ENCODE results near the gene PCDHGA7. TPM values are rescaled to one million over a fixed set of nuclear protein-coding genes. Genes with fewer than 3 reads are reported as not detected.

The PCDHGA7 gene
- total RNA-seq: 9.0 and 10.6 TPM in 2 replicates

GRCh38 chr5:141382469-141383294 lies at the start of gene PCDHGA7:
TSS of gene PCDHGA7 (plus strand) at chr5:141382742. CDS start at chr5:141382900, 158 bp downstream.

GRCh38 chr5:141338538-141339306 lies 43.8 kb upstream of the PCDHGA7 start, which contains the start of gene PCDHGA2:
TSS of gene PCDHGA2 (plus strand) at chr5:141338760.

GRCh38 chr5:141343242-141343952 lies 39.1 kb upstream of the PCDHGA7 start, which contains the start of gene PCDHGA3:
TSS of gene PCDHGA3 (plus strand) at chr5:141343829. CDS start at chr5:141344034, 205 bp downstream.

GRCh38 chr5:141349917-141350619 lies 32.5 kb upstream of the PCDHGA7 start, which contains the start of gene PCDHGB1:
TSS of gene PCDHGB1 (plus strand) at chr5:141350099. CDS start at chr5:141350261, 162 bp downstream.

GRCh38 chr5:141354900-141355469 lies 27.6 kb upstream of the PCDHGA7 start, which contains the start of gene PCDHGA4:
TSS of gene PCDHGA4 (plus strand) at chr5:141355021. CDS start at chr5:141355108, 87 bp downstream.

GRCh38 chr5:141359790-141360426 lies 22.6 kb upstream of the PCDHGA7 start, which contains the start of gene PCDHGB2:
TSS of gene PCDHGB2 (plus strand) at chr5:141359994. CDS start at chr5:141360136, 142 bp downstream.

GRCh38 chr5:141363952-141364660 lies 18.4 kb upstream of the PCDHGA7 start, which contains the start of gene PCDHGA5:
TSS of gene PCDHGA5 (plus strand) at chr5:141364162. CDS start at chr5:141364331, 169 bp downstream.

GRCh38 chr5:141369994-141370848 lies 12.3 kb upstream of the PCDHGA7 start, which contains the start of gene PCDHGB3:
TSS of gene PCDHGB3 (plus strand) at chr5:141370242. CDS start at chr5:141370395, 153 bp downstream.

GRCh38 chr5:141373673-141374317 lies 8.7 kb upstream of the PCDHGA7 start, which contains the start of gene PCDHGA6:
TSS of gene PCDHGA6 (plus strand) at chr5:141373891. CDS start at chr5:141374084, 193 bp downstream.

GRCh38 chr5:141387557-141388311 lies 5.2 kb downstream of the PCDHGA7 start, which contains the start of gene PCDHGB4:
TSS of gene PCDHGB4 (plus strand) at chr5:141387698. CDS start at chr5:141387885, 187 bp downstream.

GRCh38 chr5:141392429-141393198 lies 10.1 kb downstream of the PCDHGA7 start, which contains the start of gene PCDHGA8:
TSS of gene PCDHGA8 (plus strand) at chr5:141392633. CDS start at chr5:141392814, 181 bp downstream.

GRCh38 chr5:141397756-141398551 lies 15.4 kb downstream of the PCDHGA7 start, which contains the start of gene PCDHGB5:
TSS of gene PCDHGB5 (plus strand) at chr5:141397947. CDS start at chr5:141398128, 181 bp downstream.

GRCh38 chr5:141402553-141403243 lies 20.2 kb downstream of the PCDHGA7 start, which contains the start of gene PCDHGA9:
TSS of gene PCDHGA9 (plus strand) at chr5:141402778. CDS start at chr5:141402953, 175 bp downstream.

GRCh38 chr5:141407790-141408505 lies 25.4 kb downstream of the PCDHGA7 start, which contains the start of gene PCDHGB6:
TSS of gene PCDHGB6 (plus strand) at chr5:141408021. CDS start at chr5:141408203, 182 bp downstream.

